K562 (cell line): ENCODE results near the gene KLC1. TPM values are rescaled to one million over a fixed set of nuclear protein-coding genes. Genes with fewer than 3 reads are reported as not detected.

Experiments used
- ATAC-seq: fragments of 200-7000 bp; cut with Tn5 transposase; 3 replicates; pipeline ENCODE4 v1.9.1; 2020; ENCODE audit warnings: moderate library complexity
- BruUV-seq: library from RNA; stranded (reverse); fragments of 400-500 nt; replicated peaks from 2 replicates; lab custom pipeline; 2021; lab: Mats Ljungman, UMichigan
- CTCF ChIA-PET: fragments of 300-600 bp; formaldehyde crosslinking; extraction: SDS; loops from one replicate; lab custom pipeline; 2021; ENCODE audit warnings: low intra/inter-chr PET ratio; lab: Yijun Ruan, JAX
- POLR2A ChIA-PET: fragments of 300-600, 350-650 bp; sonication (Branson Sonifier 250); formaldehyde crosslinking; extraction: SDS; loops from one replicate; lab custom pipeline; 2021; ENCODE audit warnings: antibody characterized with exemption, inconsistent platforms; lab: Yijun Ruan, JAX
- DNase-seq, 4 experiments: peaks; one replicate each; pipeline versions ENCODE4 v3.0.0 to v3.0.0-alpha.2; 2011 to 2018; ENCODE audit warnings: low spot score in 3 of 4, mixed read lengths in 3 of 4; ENCODE audit errors: extremely low read depth in 1 of 4
- FAIRE-seq: peaks from 2 replicates; lab custom pipeline; 2011; peaks lifted over from hg19 to GRCh38; lab: Jason Lieb, UNC
- H2AFZ ChIP-seq: 2 replicates; pipeline ENCODE4 v1.6.0; 2011; ENCODE audit warnings: low read depth, low read length, control low read depth, inconsistent platforms
- H3K27ac ChIP-seq: fragments of 200-600 bp; 3 replicates; pipeline ENCODE4 v1.8.0; 2011; ENCODE audit warnings: low read depth, mild to moderate bottlenecking, control low read depth, inconsistent platforms, low read length, moderate library complexity, mixed read lengths; ENCODE audit errors: extremely low read depth
- H3K27me3 ChIP-seq, 2 experiments: fragments of 300-600 bp in 1 of 2; 2 replicates in 1 of 2; 3 replicates in 1 of 2; pipeline versions ENCODE4 v1.6.0 to v1.8.0; 2011; ENCODE audit warnings: inconsistent platforms in 2 of 2, low read length in 2 of 2, mild to moderate bottlenecking in 1 of 2, mixed read lengths in 1 of 2, moderate library complexity in 1 of 2; ENCODE audit not compliant: control insufficient read depth in 2 of 2, insufficient read depth in 2 of 2
- H3K36me3 ChIP-seq: fragments of 300-600 bp; 3 replicates; pipeline ENCODE4 v1.8.0; 2011; ENCODE audit warnings: mild to moderate bottlenecking, low read length, inconsistent platforms; ENCODE audit not compliant: control insufficient read depth, insufficient read depth
- H3K4me1 ChIP-seq, 2 experiments: fragments of 200-600 bp in 1 of 2; replicated peaks in 1 of 2; 2 replicates in 1 of 2; 3 replicates in 1 of 2; pipeline versions ENCODE4 v1.5.1 to v1.8.0; 2011; ENCODE audit warnings: inconsistent platforms in 2 of 2, low read length in 2 of 2, mild to moderate bottlenecking in 1 of 2, mixed read lengths in 1 of 2, moderate library complexity in 1 of 2; ENCODE audit not compliant: control insufficient read depth in 2 of 2, insufficient read depth in 2 of 2
- H3K4me2 ChIP-seq: 2 replicates; pipeline ENCODE4 v1.6.1; 2011; ENCODE audit warnings: low read length, control low read depth, inconsistent platforms, mixed read lengths; ENCODE audit not compliant: insufficient read depth
- H3K4me3 ChIP-seq: fragments of 200-600 bp; sonication (generic), shearing (Covaris generic); 2 replicates; pipeline ENCODE4 v1.5.1; 2016; ENCODE audit warnings: control low read depth, inconsistent platforms
- H3K79me2 ChIP-seq: fragments of 200-600 bp; 3 replicates; pipeline ENCODE4 v1.8.0; 2011; ENCODE audit warnings: low read length, inconsistent platforms; ENCODE audit not compliant: control insufficient read depth, insufficient read depth
- H3K9ac ChIP-seq, 2 experiments: 2 replicates each; pipeline versions ENCODE4 v1.6.0 to v1.6.1; 2011; ENCODE audit warnings: low read depth in 2 of 2, low read length in 2 of 2, control low read depth in 1 of 2, inconsistent platforms in 1 of 2, mild to moderate bottlenecking in 1 of 2, mixed read lengths in 1 of 2; ENCODE audit not compliant: insufficient read depth in 1 of 2
- H3K9me1 ChIP-seq: one replicate; pipeline ENCODE4 v1.6.0; 2011; ENCODE audit warnings: inconsistent platforms, mild to moderate bottlenecking, low read length, moderate library complexity; ENCODE audit not compliant: control insufficient read depth, insufficient read depth
- H3K9me3 ChIP-seq: replicated peaks from 2 replicates; pipeline ENCODE4 v1.5.1; 2011; ENCODE audit warnings: low read depth, low read length, inconsistent platforms; ENCODE audit not compliant: control insufficient read depth, insufficient read depth
- H4K20me1 ChIP-seq: replicated peaks from 2 replicates; pipeline ENCODE4 v1.6.1; 2011; ENCODE audit warnings: low read length, inconsistent platforms, mixed read lengths; ENCODE audit not compliant: control insufficient read depth, insufficient read depth
- CBX1 ChIP-seq: sonication (generic); IDR thresholded peaks from 2 replicates; pipeline ENCODE4 v1.6.1; 2016; ENCODE audit warnings: antibody characterized with exemption, low read depth, mild to moderate bottlenecking
- CBX3 ChIP-seq, 2 experiments: IDR thresholded peaks; 1 replicate in 1 of 2; 2 replicates in 1 of 2; pipeline ENCODE4 v1.6.1; 2012; ENCODE audit warnings: inconsistent platforms in 2 of 2, low read length in 2 of 2, borderline replicate concordance in 1 of 2, control low read depth in 1 of 2
- CBX5 ChIP-seq: IDR thresholded peaks from 2 replicates; pipeline ENCODE4 v1.6.1; 2014; ENCODE audit warnings: low read depth, borderline replicate concordance
- SMARCE1 ChIP-seq: fragments of 450-650 bp; IDR thresholded peaks from 2 replicates; pipeline ENCODE4 v1.7.1; 2016; ENCODE audit warnings: mild to moderate bottlenecking
- TRIM28 ChIP-seq: fragments of 450-650 bp; IDR thresholded peaks from 2 replicates; pipeline ENCODE4 v1.6.1; 2017
- ZNF707 ChIP-seq: fragments of 250-450 bp; sonication (Bioruptor Pico); conservative IDR thresholded peaks from 2 replicates; pipeline ENCODE4 v1.8.0; 2022; ENCODE audit warnings: inconsistent platforms, mild to moderate bottlenecking, moderate library complexity
- WGBS: fragments of 100-300 bp; shearing (Covaris generic); methylation state at CpG from one replicate; pipeline ENCODE4 v1.1.6; 2016; ENCODE audit warnings: low coverage, mixed read lengths; ENCODE audit not compliant: insufficient coverage; ENCODE audit errors: missing lambda C conversion rate; 5-methylcytosine and 5-hydroxymethylcytosine counted together
- in situ Hi-C: fragments of 300-500 bp; cut with MboI; formaldehyde crosslinking; loops from 4 replicates; pipeline ENCODE4 v1.15.0; 2018; ENCODE audit warnings: inconsistent platforms, mixed read lengths
- intact Hi-C: fragments of 100-400 bp; cut with micrococcal nuclease; formaldehyde crosslinking; loops from 2 replicates; pipeline ENCODE4 v1.14.2; 2022
- polyA plus RNA-seq, 8 experiments: library from polyadenylated mRNA; depleted of rRNA in 4 of 8; stranded (reverse) in 5 of 8; unstranded in 3 of 8; fragments of >200 nt; fragmentation: Nextera tagmentation in 2 of 8; fragmentation: Illumina TruSeq in 1 of 8; extraction: Ambion mirVana in 2 of 8; extraction: Trizol in 1 of 8; gene quantifications; 2 replicates each; pipeline versions ENCODE4 v1.2.1 to v1.2.3, GENCODE V29; 2011 to 2014; ENCODE audit warnings: inconsistent platforms in 1 of 8, missing spikeins in 1 of 8
- total RNA-seq, 7 experiments: library from RNA; depleted of rRNA in 6 of 7; stranded (reverse); fragments of >200 nt in 6 of 7; fragmentation: Illumina TruSeq in 2 of 7; extraction: Trizol in 2 of 7; gene quantifications; 2 replicates each; pipeline versions ENCODE4 v1.2.1 to v1.2.3, GENCODE V29; 2011 to 2021; ENCODE audit warnings: low replicate concordance in 1 of 7
- TF ChIP-seq, protein P1 (sequence below): fragments of 450-650 bp; formaldehyde crosslinking; IDR thresholded peaks from 2 replicates; pipeline ENCODE4 v1.4.0; 2020; ENCODE audit warnings: mild to moderate bottlenecking, moderate library complexity

Gene KLC1
- total and polyA plus RNA-seq, 9 of the 15 experiments (the other 6 are each of a cell fraction or from before 2014, with no cell fraction given), result 4.9 to 134 (median 54.8) TPM

DNA sequence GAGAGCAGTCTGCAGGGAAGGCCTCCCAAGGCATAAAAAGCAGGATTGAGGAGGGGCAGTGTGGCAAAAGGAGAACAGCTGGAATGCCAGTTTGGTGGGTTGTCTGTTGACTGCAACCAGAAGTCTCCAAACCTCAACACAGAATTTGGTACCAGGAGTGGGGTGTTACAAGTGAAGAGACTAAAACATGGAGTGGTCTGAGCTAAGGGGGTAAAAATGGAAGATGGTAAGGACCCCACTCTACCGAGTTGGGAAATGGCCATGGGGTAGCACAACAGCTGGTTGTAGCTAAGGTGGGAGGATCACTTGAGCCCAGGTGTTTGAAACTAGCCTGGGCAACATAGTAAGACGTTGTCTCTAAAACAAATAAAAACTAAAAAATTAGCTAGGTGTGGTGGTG is 17.8 kb upstream of the KLC1 start:
- 35% methylated on average over 2 of the region's 2 CpGs for WGBS
- H3K4me1 ChIP-seq, result peaks cover 0 to 10% of the 10 kb centered on the region in 2 experiments; a peak in 3 of 5 replicates
- intact Hi-C loops, result no loop called here
- TF ChIP-seq CBX3 (IDR thresholded peaks at IDR 0.05; ENCODE audit: borderline replicate concordance in 1 of 2, low read length in 2 of 2) (peak in 1 of 2 experiments; percentile 58; a peak in 2 of 3 replicates), CBX1 (0 out of 2 replicates have a peak, but pooled peaks have one; percentile 30), CBX5 (0 out of 2 replicates have a peak, but pooled peaks have one; percentile 59), TRIM28 (peak; percentile 67; the same call in 1 of the 2 replicates), SMARCE1 (no peak), ZNF707 (peak; percentile 98)
- TF ChIP-seq, protein P1, sequence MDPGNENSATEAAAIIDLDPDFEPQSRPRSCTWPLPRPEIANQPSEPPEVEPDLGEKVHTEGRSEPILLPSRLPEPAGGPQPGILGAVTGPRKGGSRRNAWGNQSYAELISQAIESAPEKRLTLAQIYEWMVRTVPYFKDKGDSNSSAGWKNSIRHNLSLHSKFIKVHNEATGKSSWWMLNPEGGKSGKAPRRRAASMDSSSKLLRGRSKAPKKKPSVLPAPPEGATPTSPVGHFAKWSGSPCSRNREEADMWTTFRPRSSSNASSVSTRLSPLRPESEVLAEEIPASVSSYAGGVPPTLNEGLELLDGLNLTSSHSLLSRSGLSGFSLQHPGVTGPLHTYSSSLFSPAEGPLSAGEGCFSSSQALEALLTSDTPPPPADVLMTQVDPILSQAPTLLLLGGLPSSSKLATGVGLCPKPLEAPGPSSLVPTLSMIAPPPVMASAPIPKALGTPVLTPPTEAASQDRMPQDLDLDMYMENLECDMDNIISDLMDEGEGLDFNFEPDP (CRISPR knock-in tag), result no peak
- TF ChIP-seq, all 486 proteins: peak for 5
- H2AFZ ChIP-seq, result no peak overlapping the region
- peaks cover 0 to 5% of the 10 kb centered on the region in 2 experiments; a peak in 1 of 5 replicates for H3K27me3 ChIP-seq
- H3K9me3 ChIP-seq, result no peaks in the 10 kb centered on the region; the same call in 1 of the 2 replicates
- H3K27ac ChIP-seq, result no peak overlapping the region
- ChIA-PET POLR2A (no interaction called here), CTCF (no interaction called here)
- FAIRE-seq, result no peak
- no peaks in the 10 kb centered on the region for H3K9me1 ChIP-seq
- H3K4me2 ChIP-seq, result no peak overlapping the region
- no peaks in the 10 kb centered on the region for H3K79me2 ChIP-seq
- H3K9ac ChIP-seq, result no peak overlapping the region
- in situ Hi-C loops, result no loop called here
- H4K20me1 ChIP-seq, result no peaks in the 10 kb centered on the region
- BruUV-seq, result no TSS peak
- DNase-seq, result no peak
- H3K4me3 ChIP-seq, result no peak overlapping the region
- H3K36me3 ChIP-seq, result no peaks in the 10 kb centered on the region
- no peak for ATAC-seq
